Embryonic facial prominence (tissue), 1 donor: ENCODE measurements around the gene BHMT2.

Source experiments
- DNase-seq: peaks from one replicate; pipeline ENCODE4 v3.0.0-alpha.2; 2016; ENCODE audit errors: extremely low spot score

Gene BHMT2

GRCh38 chr5:79120221-79120620 lies 50.7 kb downstream of the BHMT2 start:
- no peak for DNase-seq

DNA sequence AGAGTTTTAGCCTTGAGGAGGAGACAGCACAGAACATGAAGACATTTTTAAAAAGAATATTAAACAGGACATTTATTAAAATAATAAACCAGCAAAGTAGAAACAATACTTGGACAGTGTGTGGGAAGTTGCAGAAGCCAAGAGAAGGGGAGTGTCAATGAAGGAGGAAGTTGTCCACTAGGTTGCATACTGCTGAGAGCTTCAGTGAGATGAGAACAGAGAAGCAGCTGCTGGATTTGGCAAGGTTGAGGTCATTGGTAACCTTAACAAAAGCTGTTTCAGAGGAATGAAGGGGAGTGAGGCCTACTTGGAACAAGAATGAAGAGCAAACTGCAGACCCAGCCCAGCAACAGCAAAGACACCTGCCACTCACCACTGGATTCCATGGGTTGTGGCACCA lies 53.4 kb downstream of the BHMT2 start:
- DNase-seq, result no peak

GRCh38 chr5:79124607-79125006 lies 55.0 kb downstream of the BHMT2 start:
- DNase-seq, result no peak

- DNase-seq, result no peak
These were observed 61.2 kb downstream of the BHMT2 start for GRCh38 chr5:79130781-79131180.

DNA sequence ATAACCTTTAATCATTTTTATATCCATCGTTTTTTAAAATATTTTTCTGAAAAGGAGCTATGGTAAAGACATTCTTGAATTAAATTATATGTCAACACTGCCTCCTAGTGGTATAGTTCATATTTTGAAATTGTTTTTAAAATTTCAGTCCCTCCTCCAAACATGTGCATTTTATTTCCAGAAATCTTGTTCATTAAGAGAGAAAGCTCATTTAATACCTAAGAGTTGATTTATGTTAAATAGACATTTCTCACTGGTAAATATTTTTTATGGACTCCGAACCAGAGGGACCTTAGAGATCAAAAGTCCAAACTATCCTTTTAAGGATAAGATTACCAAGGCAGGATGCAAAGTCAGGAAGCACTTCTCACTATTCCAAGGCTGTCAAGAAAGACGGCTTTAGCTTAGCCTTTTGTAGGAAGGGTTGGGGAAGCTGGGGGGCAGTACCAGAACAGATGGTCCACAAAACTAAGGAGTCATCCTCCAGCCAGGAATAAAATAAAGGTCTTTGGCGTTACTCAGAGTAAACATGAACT lies 63.6 kb downstream of the BHMT2 start:
- peak; percentile 64 for DNase-seq

DNA sequence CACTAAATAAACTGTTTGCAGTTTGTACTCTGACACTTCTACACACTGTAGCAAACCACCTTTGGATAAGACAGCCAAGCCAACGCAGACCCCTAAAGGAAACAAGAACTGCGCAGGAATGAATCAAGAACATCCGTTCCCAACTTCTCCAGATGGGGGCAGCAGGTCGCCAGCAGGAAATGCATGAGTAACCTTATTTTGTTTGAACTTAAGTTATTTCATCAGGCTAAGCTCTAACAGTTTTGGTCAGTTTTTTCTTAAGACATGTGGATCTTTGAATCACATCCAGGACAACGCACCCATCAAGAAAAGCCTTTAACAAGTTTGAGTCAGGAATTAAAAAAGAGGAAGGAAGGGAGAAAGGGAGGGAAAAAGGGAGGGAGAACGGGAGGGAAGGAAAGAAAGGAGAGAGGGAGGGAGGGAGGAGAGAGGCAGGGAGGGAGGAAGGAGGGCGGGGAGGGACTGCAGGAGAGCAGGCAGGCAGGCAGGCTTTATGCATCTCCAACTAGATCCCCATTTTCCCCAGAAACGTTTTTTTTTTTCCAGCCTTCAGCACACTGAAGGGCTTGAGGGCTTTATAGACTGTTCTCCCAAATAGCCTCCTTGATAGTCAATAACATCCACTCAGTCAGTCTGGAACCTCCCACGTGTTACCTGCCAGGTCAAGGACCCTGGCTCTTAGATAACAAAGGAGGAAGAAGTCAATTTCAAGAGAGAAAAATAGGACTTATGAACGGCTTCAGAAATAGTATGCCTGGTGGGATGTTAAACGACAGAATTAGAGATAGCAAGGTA lies 64.3 kb downstream of the BHMT2 start:
- peak; percentile 52 for DNase-seq

- DNase-seq, result no peak
These were observed 66.4 kb downstream of the BHMT2 start for GRCh38 chr5:79135790-79136553.

GRCh38 chr5:79136618-79137017 lies 67.1 kb downstream of the BHMT2 start:
- DNase-seq, result no peak
